Measurements from ENCODE around the gene CNTN3.

Gene CNTN3

GRCh38 chr3:74614107-74614967 lies at the start of gene CNTN3:
CNTN3 (minus strand) TSS chr3:74614659; CDS start chr3:74521112, 93,547 bp downstream.
- DNase-seq: no peak

- DNase-seq: no peak
Measured at GRCh38 chr3:74663178-74663577, 48.7 kb upstream of the CNTN3 start.

- DNase-seq: no peak
Measured at GRCh38 chr3:74661672-74662071, 47.2 kb upstream of the CNTN3 start.

DNA sequence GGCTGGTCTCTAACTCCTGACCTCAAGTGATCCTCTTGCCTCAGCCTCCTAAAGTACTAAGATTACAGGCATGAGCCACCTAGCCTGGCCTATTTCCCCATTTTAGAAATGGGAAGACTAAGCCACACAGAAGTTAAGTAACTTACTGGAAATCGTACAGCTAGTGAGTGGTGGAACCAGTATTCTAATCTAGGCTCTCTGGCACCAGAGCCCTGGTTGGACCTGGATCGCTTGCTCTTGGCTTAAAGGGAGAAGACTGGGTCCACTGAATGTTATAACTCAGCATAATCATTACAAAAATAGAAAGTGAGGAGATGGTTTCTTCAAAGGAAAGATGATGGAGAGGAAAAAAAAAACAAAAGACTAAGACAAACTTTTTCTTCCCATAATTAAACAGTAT lies 37.4 kb upstream of the CNTN3 start:
- no peak for DNase-seq

DNA sequence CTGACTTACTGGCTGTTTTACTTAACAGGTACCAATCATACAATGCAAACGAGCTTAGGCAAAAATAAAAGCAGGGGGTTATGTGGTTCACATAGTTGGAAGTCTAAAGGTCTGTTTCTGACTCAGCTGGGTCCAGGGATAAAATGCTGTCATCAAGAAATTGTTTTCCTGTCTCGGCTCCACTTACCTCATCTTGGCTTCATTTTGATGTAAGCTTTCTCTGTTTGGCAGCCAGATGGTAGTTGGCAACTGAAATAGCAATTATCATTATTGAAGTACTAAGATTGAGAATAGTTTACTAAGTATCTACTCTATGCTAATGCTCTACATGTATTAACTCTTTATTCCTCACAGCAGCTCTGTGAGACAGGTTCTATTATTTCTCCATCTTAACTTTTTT lies 36.8 kb upstream of the CNTN3 start:
- DNase-seq: no peak

DNA sequence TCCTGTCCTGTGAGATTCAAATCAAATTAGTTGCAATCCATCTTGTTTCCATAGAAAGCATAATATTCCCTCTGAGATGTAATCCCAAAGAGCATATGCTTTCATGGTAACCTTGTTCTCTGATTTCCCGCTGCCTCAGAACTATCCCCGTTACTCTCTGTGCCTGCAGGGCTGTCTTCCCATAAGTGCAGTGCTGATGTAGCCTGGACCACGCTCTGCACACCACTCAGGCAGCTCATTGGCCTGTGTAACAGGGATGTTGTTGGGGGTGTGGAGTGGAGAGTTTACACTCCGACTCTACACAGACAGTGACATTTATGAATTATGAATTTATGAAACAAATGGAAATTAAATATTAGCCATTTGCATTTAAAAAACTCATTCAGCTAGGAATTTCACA lies 33.6 kb upstream of the CNTN3 start:
- DNase-seq: no peak

GRCh38 chr3:74646094-74646493 lies 31.6 kb upstream of the CNTN3 start:
- no peak for DNase-seq

DNA sequence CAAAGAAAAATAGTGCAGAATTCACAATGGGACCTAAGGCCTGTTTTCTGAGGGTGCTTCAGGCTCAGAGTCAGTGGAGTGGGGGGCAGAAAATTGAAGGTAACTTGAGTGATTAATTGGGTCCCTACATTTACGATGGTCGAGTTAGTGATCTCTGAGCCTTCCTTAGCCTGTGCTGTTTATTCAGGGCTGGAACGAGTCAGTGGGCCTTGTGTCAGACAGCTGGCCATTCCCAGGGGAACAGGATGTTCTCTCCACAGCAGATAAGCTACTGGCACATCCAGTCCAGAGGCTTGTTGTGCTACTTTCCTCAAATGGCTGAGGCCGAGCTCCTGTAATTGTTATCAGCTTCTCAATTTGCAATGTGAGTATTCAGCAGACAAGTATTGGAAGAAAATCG lies 29.2 kb upstream of the CNTN3 start:
- no peak for DNase-seq

DNA sequence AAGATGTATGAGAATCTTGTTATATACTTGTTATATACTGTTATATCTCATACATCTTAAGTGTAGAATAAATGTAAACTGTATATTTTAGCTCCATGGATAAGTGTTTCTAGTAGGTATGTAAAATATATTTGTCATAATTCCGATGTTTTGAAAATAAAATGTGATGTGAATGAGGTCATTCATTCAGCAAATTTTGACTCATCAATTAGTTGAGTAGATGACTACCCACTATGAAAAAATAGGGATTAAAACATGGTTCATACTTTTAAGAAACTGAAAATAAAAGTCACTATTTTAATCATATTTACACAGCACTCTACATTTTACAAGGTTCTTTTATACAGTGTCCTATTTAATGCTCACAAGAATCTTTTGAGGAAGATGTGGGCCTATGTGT lies 28.4 kb upstream of the CNTN3 start:
- DNase-seq: no peak

- no peak for DNase-seq
Measured at GRCh38 chr3:74640211-74640610, 25.8 kb upstream of the CNTN3 start.

- no peak for DNase-seq
Measured at GRCh38 chr3:74639681-74640080, 25.2 kb upstream of the CNTN3 start.

GRCh38 chr3:74636981-74637380 lies 22.5 kb upstream of the CNTN3 start:
- no peak for DNase-seq

- no peak for DNase-seq
Measured at GRCh38 chr3:74633021-74633420, 18.6 kb upstream of the CNTN3 start.

- no peak for DNase-seq
Measured at GRCh38 chr3:74631351-74632140, 17.1 kb upstream of the CNTN3 start.

GRCh38 chr3:74630602-74631001 lies 16.1 kb upstream of the CNTN3 start:
- no peak for DNase-seq

- DNase-seq: no peak
Measured at GRCh38 chr3:74626011-74626410, 11.6 kb upstream of the CNTN3 start.

GRCh38 chr3:74624301-74624700 lies 9.8 kb upstream of the CNTN3 start:
- DNase-seq: no peak

- DNase-seq: no peak
Measured at GRCh38 chr3:74623261-74623836, 8.9 kb upstream of the CNTN3 start.

DNA sequence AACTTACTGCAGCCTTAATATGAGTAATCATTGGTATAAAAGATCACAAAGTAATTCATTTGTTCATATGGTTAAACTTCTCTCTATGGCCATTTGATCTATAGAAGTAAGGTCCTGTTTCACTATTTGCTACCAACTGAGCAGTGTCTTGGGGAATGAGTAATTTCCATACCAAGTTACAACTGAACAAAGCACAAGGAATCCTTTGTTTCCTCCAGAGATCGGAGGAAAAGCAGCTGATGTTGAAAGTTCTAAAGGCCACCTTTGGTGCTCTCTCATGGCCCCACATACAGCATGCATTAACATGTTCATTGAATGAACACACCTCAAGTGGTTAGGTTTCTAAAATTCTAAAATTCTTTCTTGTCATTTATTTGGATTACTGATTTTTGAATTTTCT lies 7.1 kb upstream of the CNTN3 start:
- no peak for DNase-seq

GRCh38 chr3:74617776-74618175 lies 3.3 kb upstream of the CNTN3 start:
- no peak for DNase-seq

- DNase-seq: no peak
Measured at GRCh38 chr3:74613521-74614106, 845 bp downstream of the CNTN3 start.

- no peak for DNase-seq
Measured at GRCh38 chr3:74613060-74613459, 1.4 kb downstream of the CNTN3 start.

DNA sequence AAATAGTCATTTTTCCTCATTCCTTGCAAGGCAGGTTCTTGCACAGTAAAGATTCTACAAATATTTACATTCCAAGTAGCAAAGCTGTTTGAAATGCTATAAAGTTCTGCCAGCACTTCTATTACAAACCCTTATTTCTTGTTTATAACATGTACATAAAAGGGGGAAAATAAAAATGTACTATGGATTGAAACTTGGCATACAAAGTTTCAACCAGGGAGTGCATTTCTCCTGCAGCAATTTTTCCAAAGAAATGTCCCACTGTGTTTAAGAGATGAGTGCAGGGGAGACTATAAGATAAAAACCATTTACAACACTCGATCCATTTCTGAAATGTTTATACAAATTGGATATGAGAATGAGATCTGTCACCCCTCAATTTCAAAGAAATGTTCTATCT lies 3.3 kb downstream of the CNTN3 start:
- DNase-seq: no peak
